Activated naive CD8-positive, alpha-beta T cell treated with anti-CD3 and anti-CD28 coated beads for 36 hours (primary cell): ENCODE results near the gene HK3. TPM values are rescaled to one million over a fixed set of nuclear protein-coding genes. Genes with fewer than 3 reads are reported as not detected.

Source experiments
- DNase-seq: peaks from one replicate; pipeline ENCODE4 v3.0.0; 2021
- H3K27ac Mint-ChIP-seq: one replicate; pipeline ENCODE4 v1.8.0; 2022; ENCODE audit warnings: mild to moderate bottlenecking, moderate library complexity, mixed read lengths
- H3K27me3 Mint-ChIP-seq: one replicate; pipeline ENCODE4 v1.8.0; 2022; ENCODE audit warnings: mild to moderate bottlenecking, mixed read lengths
- H3K36me3 Mint-ChIP-seq: one replicate; pipeline ENCODE4 v1.8.0; 2021; ENCODE audit warnings: mild to moderate bottlenecking, mixed read lengths
- H3K4me1 Mint-ChIP-seq: one replicate; pipeline ENCODE4 v1.8.0; 2021; ENCODE audit warnings: mixed read lengths
- H3K4me3 Mint-ChIP-seq: one replicate; pipeline ENCODE4 v1.8.0; 2022; ENCODE audit warnings: mild to moderate bottlenecking, moderate library complexity, mixed read lengths
- H3K9me3 Mint-ChIP-seq: one replicate; pipeline ENCODE4 v1.8.0; 2022; ENCODE audit warnings: mixed read lengths
- total RNA-seq, 2 experiments: library from RNA; stranded (reverse); gene quantifications; one replicate each; pipeline ENCODE4 v1.2.3, GENCODE V29; 2021

The HK3 gene
- total RNA-seq, 2 experiments from 2014 or later, result not detected

GRCh38 chr5:176870110-176870591 is 29.0 kb downstream of the HK3 start:
- H3K4me1 Mint-ChIP-seq, result no peaks in the 10 kb centered on the region
- no peak overlapping the region for H3K4me3 Mint-ChIP-seq
- no peak for DNase-seq
- no peaks in the 10 kb centered on the region for H3K36me3 Mint-ChIP-seq
- peaks cover 8% of the 10 kb centered on the region for H3K9me3 Mint-ChIP-seq
- H3K27ac Mint-ChIP-seq, result no peak overlapping the region
- peaks cover 35% of the 10 kb centered on the region for H3K27me3 Mint-ChIP-seq

GRCh38 chr5:176869501-176870109 is 29.5 kb downstream of the HK3 start:
- Mint-ChIP-seq H3K4me3 (no peak overlapping the region), H3K9me3 (peaks cover 8% of the 10 kb centered on the region), H3K36me3 (no peaks in the 10 kb centered on the region), H3K27ac (no peak overlapping the region), H3K27me3 (peaks cover 34% of the 10 kb centered on the region), H3K4me1 (no peaks in the 10 kb centered on the region)
- no peak for DNase-seq

GRCh38 chr5:176868731-176869130 is 30.4 kb downstream of the HK3 start:
- Mint-ChIP-seq H3K4me3 (no peak overlapping the region), H3K4me1 (peaks cover 1% of the 10 kb centered on the region), H3K27me3 (peaks cover 36% of the 10 kb centered on the region), H3K9me3 (peaks cover 8% of the 10 kb centered on the region), H3K36me3 (no peaks in the 10 kb centered on the region), H3K27ac (no peak overlapping the region)
- no peak for DNase-seq

DNA sequence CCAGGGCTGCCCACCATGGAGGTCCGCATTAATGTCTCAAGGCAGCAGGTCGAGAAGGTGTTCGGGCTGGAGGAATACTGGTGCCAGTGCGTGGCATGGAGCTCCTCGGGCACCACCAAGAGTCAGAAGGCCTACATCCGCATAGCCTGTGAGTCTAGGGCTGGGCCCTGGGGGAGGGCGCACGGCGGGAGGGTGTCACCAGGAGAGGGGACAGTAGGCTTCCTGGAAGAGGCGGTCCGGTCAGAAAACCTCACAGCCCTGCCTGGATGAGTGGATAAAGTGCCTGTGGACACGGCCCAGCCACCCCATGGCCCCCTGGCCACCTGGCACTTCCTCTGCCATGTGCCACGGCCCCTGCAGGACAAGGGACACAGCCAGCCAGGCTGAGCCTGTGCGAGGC is 31.0 kb downstream of the HK3 start:
- no peaks in the 10 kb centered on the region for H3K36me3 Mint-ChIP-seq
- DNase-seq, result no peak
- H3K4me1 Mint-ChIP-seq, result peaks cover 2% of the 10 kb centered on the region
- peaks cover 41% of the 10 kb centered on the region for H3K27me3 Mint-ChIP-seq
- no peak overlapping the region for H3K4me3 Mint-ChIP-seq
- H3K27ac Mint-ChIP-seq, result no peak overlapping the region
- peaks cover 5% of the 10 kb centered on the region for H3K9me3 Mint-ChIP-seq

GRCh38 chr5:176866707-176867310 is 32.3 kb downstream of the HK3 start:
- Mint-ChIP-seq H3K9me3 (peaks cover 3% of the 10 kb centered on the region), H3K4me1 (peaks cover 2% of the 10 kb centered on the region), H3K27me3 (peaks cover 52% of the 10 kb centered on the region), H3K36me3 (no peaks in the 10 kb centered on the region), H3K4me3 (no peak overlapping the region), H3K27ac (no peak overlapping the region)
- no peak for DNase-seq

- no peak for DNase-seq
- H3K9me3 Mint-ChIP-seq, result peaks cover 3% of the 10 kb centered on the region
- no peak overlapping the region for H3K27ac Mint-ChIP-seq
- peaks cover 2% of the 10 kb centered on the region for H3K4me1 Mint-ChIP-seq
- no peak overlapping the region for H3K4me3 Mint-ChIP-seq
- no peaks in the 10 kb centered on the region for H3K36me3 Mint-ChIP-seq
- H3K27me3 Mint-ChIP-seq, result peaks cover 57% of the 10 kb centered on the region
Observed at GRCh38 chr5:176865964-176866363, 33.2 kb downstream of the HK3 start.

DNA sequence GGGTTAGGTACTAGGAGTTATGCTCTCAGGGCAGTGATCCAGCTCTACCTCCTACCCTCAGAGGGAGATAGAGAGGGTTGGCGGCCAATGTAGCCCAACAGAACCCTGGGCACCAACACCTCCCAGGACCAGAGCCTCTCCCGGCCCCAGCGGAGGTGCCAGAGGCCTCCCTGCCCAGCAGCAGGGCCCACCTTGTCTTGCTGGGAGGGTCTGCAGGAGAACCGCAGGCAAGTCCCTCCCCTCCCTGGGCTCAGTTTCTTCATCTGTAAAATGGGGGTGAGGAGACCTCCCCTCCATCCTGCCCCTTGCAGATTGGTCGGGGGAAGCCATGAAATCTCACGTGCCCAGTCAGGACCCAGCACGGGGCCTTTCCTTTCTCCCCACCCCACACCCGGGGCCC is 34.4 kb downstream of the HK3 start:
- no peak for DNase-seq
- Mint-ChIP-seq H3K4me1 (peaks cover 2% of the 10 kb centered on the region), H3K9me3 (no peaks in the 10 kb centered on the region), H3K27me3 (peaks cover 64% of the 10 kb centered on the region), H3K27ac (no peak overlapping the region), H3K36me3 (no peaks in the 10 kb centered on the region), H3K4me3 (no peak overlapping the region)

GRCh38 chr5:176863765-176864098 is 35.4 kb downstream of the HK3 start:
- no peaks in the 10 kb centered on the region for H3K36me3 Mint-ChIP-seq
- H3K4me3 Mint-ChIP-seq, result no peak overlapping the region
- H3K27ac Mint-ChIP-seq, result no peak overlapping the region
- peaks cover 2% of the 10 kb centered on the region for H3K4me1 Mint-ChIP-seq
- no peaks in the 10 kb centered on the region for H3K9me3 Mint-ChIP-seq
- no peak for DNase-seq
- H3K27me3 Mint-ChIP-seq, result peaks cover 65% of the 10 kb centered on the region

DNA sequence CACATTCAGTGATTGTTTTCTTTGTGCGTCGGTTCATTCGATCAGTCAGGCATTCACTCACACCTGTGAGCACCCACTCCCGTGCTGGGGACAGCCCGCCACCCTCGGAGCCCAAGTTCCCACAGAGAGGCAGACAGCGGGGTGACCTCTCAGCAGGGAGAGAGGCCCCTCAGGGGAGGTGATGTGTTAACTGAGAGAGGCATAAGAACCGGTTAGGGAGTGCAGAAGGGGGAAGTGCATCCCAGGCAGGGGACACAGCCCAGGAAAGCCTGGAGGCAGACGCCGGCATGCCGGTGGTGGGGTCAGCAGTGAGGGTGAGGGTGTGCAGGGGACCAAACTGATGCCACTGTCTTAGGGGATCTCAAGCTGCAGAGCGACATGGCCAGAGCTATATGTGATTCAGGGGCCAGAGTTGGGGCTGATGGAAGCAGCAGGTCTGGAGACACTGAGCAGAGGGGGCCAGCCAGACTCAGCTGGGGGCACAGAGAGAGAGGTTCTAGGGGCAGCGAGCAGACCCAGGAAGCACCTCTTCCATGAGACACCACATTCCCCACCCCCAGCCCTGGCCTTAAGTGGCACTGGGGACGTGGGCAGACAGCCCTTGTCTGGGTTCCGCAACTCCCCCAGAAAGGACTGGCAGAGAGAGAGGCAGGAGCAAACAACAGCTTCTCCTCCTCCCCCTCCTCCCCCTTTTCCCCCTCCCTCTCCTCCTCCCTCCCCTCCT is 35.9 kb downstream of the HK3 start:
- H3K4me1 Mint-ChIP-seq, result peaks cover 2% of the 10 kb centered on the region
- peaks cover 70% of the 10 kb centered on the region for H3K27me3 Mint-ChIP-seq
- H3K4me3 Mint-ChIP-seq, result no peak overlapping the region
- H3K27ac Mint-ChIP-seq, result no peak overlapping the region
- no peaks in the 10 kb centered on the region for H3K36me3 Mint-ChIP-seq
- no peak for DNase-seq
- no peaks in the 10 kb centered on the region for H3K9me3 Mint-ChIP-seq

- no peak overlapping the region for H3K4me3 Mint-ChIP-seq
- peaks cover 2% of the 10 kb centered on the region for H3K4me1 Mint-ChIP-seq
- H3K9me3 Mint-ChIP-seq, result no peaks in the 10 kb centered on the region
- H3K27me3 Mint-ChIP-seq, result peaks cover 72% of the 10 kb centered on the region
- no peaks in the 10 kb centered on the region for H3K36me3 Mint-ChIP-seq
- no peak for DNase-seq
- H3K27ac Mint-ChIP-seq, result no peak overlapping the region
Observed at GRCh38 chr5:176862330-176862995, 36.7 kb downstream of the HK3 start.

DNA sequence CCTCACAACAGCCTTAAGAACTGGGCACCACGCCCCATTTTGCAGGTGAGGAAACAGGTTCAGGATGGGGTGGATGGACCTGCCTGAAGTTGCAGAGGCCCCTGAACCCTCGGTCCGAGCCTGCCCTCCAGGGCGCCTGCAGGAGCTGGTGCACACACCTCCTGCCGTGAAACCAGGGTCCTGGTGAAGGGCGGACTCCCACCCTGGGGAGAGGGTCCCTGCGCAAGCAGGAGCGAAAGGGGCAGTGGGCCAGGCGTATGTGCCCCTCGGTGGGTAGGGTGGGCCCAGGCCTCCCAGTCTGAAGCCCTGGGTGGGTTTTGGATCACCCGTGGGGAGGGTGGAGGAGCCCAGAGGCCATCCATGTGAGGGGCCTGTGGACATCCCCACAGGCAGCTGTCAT is 37.9 kb downstream of the HK3 start:
- Mint-ChIP-seq H3K9me3 (no peaks in the 10 kb centered on the region), H3K27me3 (peaks cover 66% of the 10 kb centered on the region), H3K4me1 (peaks cover 2% of the 10 kb centered on the region), H3K36me3 (no peaks in the 10 kb centered on the region), H3K27ac (no peak overlapping the region), H3K4me3 (no peak overlapping the region)
- DNase-seq, result no peak

GRCh38 chr5:176860381-176860780 is 38.8 kb downstream of the HK3 start:
- no peaks in the 10 kb centered on the region for H3K36me3 Mint-ChIP-seq
- no peak overlapping the region for H3K4me3 Mint-ChIP-seq
- peaks cover 2% of the 10 kb centered on the region for H3K4me1 Mint-ChIP-seq
- no peak for DNase-seq
- peaks cover 60% of the 10 kb centered on the region for H3K27me3 Mint-ChIP-seq
- H3K27ac Mint-ChIP-seq, result no peak overlapping the region
- no peaks in the 10 kb centered on the region for H3K9me3 Mint-ChIP-seq

DNA sequence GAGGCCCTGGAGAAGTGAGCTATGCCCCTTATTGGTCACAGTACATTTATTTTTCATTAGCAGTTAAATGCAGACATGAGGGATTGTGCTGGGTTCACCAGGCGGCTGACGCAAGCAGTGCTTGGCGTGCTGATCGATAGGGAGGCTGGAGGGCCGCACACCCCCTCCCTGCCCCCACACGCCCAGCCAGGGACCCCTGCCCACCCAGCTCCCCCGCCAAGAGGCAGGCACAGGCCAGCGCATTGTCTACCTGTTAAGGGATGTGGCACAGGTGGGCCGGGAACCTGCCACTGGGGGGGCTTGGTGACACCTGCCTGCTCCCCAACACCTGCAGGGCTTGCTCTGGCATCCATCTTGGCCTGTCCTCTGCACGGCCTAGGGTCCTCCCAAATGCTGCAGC is 39.2 kb downstream of the HK3 start:
- no peak overlapping the region for H3K27ac Mint-ChIP-seq
- H3K9me3 Mint-ChIP-seq, result no peaks in the 10 kb centered on the region
- no peak for DNase-seq
- H3K27me3 Mint-ChIP-seq, result peaks cover 56% of the 10 kb centered on the region
- no peaks in the 10 kb centered on the region for H3K36me3 Mint-ChIP-seq
- peaks cover 2% of the 10 kb centered on the region for H3K4me1 Mint-ChIP-seq
- H3K4me3 Mint-ChIP-seq, result no peak overlapping the region

GRCh38 chr5:176857894-176858273 is 41.3 kb downstream of the HK3 start:
- Mint-ChIP-seq H3K27me3 (peaks cover 40% of the 10 kb centered on the region), H3K27ac (no peak overlapping the region), H3K36me3 (no peaks in the 10 kb centered on the region), H3K9me3 (no peaks in the 10 kb centered on the region), H3K4me1 (no peaks in the 10 kb centered on the region), H3K4me3 (no peak overlapping the region)
- no peak for DNase-seq

DNA sequence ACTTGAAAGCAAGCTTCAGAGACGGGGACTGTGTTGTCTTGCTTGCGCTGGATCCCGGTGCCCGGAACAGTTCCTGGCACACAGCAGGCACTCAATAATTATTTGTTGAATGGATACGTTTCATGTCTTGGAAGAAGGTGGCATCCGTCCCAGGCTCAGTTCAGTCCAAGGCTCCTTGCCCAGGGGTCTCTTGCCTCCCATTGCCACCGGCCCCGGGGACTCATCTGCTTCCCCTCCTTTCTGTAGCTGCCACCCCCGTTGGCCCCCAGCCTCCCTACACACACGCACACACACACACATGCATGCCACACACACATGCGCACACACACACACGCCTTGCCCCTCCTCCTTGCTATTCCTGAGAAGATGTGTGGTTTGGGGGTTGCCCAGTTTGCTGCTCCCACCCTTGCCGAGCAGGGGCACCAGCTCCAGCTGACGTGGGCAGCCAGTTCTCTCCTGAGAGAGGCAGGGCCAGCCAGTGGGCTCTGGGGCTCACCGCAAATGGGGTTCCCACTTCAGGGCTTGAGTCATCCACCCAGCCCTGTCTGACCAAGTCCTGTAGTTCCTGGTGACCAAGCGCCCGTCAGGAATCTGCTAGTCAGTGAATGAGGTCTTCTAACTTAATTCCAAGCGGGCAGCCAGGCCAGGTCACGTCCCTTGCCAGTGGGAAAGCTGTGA is 41.8 kb downstream of the HK3 start:
- DNase-seq, result no peak
- no peaks in the 10 kb centered on the region for H3K36me3 Mint-ChIP-seq
- H3K9me3 Mint-ChIP-seq, result no peaks in the 10 kb centered on the region
- no peak overlapping the region for H3K4me3 Mint-ChIP-seq
- no peak overlapping the region for H3K27ac Mint-ChIP-seq
- H3K4me1 Mint-ChIP-seq, result no peaks in the 10 kb centered on the region
- H3K27me3 Mint-ChIP-seq, result peaks cover 35% of the 10 kb centered on the region
